NCI-H1105 treated with DMSO at 0.1 percent for 48 hours (cell line): Measurements from ENCODE around the gene SPESP1.

Experiments
- DNase-seq: peaks from one replicate; lab custom pipeline; 2025; lab: John Stamatoyannopoulos, UW

Gene SPESP1

GRCh38 chr15:68992696-68993095 is 62.4 kb downstream of the SPESP1 start:
- no peak for DNase-seq

GRCh38 chr15:68993276-68993675 is 63.0 kb downstream of the SPESP1 start:
- DNase-seq, result no peak

DNA sequence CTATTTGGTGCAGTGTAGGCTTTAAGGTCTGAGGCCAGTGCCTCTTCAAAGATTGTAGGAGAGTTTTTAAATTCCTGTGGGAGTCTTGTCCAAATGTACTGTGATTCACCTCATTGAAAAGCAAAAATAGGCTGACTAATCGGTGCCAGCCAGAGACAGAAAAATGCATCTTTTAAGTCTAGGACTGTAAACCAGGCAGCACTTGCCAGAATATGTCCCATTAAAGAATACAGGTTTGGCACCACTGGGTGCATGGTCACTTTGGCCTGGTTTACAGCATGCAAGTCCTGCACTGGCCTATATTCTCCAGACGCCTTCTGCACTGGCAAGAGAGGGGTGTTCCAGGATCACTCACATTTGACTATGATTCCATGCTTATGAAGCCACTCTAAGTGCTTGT is 63.8 kb downstream of the SPESP1 start:
- DNase-seq, result no peak

- no peak for DNase-seq
These were observed 64.8 kb downstream of the SPESP1 start for GRCh38 chr15:68994981-68995761.
